T follicular helper cell (primary cell): Measurements from ENCODE around the gene UBAC1.
"Not testable (repeated sequence)": the region's sequence is repeated elsewhere in the genome, so short reads cannot be mapped to it uniquely, and the experiment has no call there.

ENCODE experiments used
- DNase-seq: peaks from one replicate; pipeline ENCODE4 v3.0.0-alpha.2; 2020; ENCODE audit warnings: low read depth

The UBAC1 gene

DNA sequence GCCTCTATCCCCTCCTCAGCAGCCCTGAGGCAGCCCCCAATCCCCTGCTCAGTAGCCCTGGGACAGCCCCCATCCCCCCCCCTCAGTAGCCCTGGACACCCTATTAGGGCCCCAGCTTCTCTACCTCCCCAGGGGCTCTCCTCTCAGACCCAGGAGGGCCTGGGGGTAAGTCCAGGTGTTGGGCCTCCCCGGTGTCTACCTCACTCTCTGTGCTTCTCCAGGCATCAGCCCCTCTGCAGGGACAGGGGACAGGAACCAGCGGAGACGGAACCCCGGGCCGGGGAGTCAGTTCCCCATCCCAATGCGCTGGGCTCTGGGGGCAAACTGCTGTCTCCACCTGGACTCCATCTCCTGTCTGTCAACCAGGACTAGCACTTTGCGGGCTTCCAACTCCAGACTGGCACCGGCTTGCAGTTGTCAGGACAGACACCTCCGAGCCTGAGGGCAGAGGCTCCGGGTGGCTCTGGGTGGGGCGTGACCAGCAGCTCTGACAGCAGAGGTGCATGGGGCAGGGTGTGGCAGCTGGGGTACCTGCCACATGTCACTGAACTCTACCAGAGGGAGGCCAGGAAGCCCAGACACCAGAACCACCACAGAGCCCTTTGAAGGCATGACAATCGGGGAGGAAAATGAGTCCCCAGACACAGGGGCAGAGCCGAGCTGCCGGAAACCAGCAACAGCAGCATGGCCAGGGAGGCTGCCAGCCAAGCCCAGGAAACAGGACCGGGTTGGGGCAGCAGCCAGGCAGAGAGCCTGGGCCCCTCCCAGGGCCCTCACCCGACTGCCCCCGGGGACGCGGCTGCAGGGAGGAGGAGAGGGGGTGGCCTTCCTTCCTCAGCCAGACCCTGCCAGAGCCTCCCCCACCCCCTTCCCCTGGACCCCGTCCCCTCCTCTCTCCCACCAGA is 17.7 kb upstream of the UBAC1 start:
- peak; percentile 40 for DNase-seq

DNA sequence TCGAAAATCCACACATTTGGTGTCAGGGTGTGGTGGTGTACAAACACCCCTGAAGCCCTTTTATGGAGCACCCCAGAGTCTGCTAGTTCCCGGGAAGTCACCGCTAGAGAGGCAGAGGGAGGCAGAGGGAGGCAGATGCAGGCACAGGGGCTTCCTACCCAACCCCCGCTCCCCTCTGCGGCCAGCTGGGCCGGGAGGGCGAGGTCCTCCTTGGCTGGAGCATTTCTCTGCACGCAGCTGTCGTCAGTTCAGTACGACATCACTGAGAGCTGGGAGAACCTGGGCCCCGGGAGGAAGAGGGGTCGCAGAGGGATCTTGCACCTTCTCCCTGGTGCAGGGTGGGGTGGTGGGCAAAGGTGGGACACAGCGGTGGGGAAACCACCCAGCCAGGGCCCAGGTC is 15.8 kb upstream of the UBAC1 start:
- DNase-seq: no peak

DNA sequence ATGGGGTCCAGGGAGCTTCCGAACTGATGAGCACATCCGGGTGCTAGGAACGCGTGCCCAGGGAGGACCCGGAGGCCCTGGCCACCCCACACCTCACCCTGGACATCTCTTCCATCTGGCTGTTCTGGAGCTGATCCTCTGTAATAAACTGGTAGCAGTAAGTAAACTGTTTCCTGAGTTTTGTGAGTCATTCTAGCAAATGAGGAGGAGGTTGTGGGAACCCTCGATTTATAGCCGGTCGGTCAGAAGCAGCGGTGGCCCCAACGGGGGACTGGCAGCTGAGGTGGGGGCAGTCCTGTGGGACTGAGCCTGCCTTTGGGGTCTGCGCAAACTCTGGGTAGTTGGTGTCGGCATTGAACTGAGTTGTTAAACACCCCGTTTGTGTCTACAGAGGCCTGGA is 15.4 kb upstream of the UBAC1 start:
- DNase-seq: no peak

DNA sequence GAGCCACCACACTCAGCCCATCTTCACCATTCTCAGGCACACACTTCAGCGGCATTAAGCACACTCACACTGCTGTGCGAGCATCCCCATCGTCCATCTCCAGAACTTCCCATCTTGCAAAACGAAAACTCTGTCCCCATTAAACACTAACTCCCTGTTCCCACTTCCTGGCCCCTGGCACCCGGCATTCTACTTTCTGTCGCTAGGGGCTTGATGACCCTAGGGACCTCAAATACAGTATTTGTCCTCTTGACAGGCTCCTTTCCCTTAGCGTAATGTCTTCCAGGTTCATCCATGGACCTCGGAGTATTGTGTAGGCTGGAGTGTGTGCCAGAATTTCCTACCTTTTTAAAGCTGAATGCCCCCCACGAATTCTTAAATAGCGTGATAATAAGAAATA is 14.7 kb upstream of the UBAC1 start:
- DNase-seq: no peak

DNA sequence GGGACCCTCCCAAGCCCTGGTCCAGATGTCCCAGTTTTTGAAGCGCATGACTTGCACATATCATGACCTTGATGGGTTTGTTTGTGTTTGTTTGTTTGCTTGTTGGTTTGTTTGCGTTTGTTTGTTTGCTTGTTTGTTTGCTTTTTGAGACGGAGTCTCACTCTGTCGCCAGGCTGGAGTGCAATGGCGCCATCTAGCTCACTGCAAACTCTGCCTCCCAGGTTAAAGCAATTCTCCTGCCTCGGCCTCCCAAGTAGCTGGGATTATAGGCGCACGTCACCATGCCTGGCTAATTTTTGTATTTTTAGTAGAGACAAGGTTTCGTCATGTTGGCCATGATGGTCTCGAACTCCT is 13.0 kb upstream of the UBAC1 start:
- no peak for DNase-seq

DNA sequence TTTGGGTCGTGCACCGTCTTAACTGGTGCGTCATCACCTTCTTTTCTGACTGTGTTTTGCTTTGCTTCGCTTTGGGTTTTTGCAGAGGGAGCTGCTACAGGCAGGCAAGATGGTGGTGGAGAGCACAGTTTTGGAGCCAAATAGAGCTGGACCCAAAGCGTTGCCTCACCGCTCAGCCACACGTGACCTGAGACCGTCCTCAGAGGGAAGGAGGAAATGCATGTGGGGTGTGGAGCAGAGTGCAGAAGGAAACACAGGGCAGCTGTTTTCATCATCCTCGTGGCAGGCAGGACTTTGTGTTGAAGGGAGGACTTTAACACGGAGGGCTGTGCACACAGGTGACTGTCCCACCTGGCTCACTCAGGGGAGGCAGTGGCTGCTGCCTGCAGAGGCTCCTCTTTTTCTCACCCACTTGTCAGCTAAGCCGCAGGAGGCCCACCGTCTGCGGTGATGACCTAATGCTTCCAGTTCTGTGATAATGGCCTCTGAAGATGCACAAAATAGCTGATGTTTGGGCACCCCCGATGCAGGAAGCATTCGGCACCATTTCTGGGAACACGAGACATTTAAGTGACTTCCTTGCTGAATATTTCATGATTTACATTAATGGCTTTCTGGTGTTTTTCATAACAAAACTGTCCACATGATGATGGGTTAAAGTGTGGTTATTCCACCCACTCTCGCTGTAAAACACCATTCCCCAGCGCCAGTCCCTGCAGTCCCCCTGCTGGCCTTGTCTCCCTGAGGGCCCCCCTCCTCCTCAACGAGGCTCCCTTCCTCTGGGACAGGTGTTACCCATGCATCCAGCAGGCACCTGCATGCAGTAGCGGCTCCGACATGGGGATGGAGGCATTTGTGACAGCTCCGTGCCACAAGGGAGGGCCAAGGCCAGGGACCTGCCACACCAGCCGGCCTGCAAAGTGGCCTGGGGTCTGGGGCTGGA is 12.4 kb upstream of the UBAC1 start:
- DNase-seq: no peak

DNA sequence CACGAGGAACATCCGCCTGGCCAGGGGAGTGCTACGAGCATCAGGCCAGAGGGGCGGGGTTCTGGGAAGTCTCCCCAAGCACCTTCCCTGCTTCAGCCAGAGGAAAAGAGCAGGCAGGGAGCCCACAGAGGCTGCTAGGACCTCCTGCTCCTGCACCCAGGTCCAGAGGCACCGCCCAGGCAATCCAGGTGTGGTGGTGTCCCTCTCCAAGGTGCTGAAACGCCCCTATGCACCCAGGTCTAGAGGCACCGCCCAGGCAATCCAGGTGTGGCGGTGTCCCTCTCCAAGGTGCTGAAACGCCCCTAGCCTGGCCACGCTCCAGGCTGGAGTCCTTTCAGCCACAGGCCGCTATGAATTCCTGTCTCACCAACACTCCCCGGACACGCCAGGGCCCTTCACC is 10.7 kb upstream of the UBAC1 start:
- peak; percentile 38 for DNase-seq

DNA sequence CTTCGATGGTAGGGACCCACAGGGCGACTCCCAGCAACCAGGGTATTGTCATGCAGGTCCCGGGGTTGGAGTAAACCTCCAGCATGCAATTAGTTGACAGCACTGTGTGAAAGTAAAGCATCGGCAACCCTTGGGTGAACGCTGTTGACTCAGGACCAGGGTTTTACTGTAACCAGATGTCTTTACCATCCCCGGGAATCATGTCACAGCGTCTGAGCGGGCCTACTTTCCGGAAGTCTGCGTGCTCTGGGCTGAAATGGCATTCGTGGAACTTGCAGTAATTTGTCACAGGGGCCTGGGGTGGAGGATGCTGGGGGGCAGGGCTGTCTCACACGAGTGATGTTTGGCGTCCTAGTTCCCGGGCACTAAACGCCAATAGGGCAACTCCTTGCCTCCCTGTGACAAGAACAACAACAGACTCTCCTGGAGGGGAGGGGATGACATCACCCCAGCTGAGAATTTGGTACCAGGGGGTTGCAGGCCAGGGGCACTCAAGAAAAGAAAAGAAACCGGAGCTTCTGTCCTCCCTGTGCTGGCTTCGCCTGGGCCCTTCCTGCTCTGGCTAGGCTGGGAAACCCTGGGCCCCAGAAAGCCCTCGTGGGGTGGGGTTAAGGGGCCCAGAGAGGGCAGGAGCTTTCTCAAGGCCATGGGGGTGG is 10.1 kb upstream of the UBAC1 start:
- DNase-seq: no peak

DNA sequence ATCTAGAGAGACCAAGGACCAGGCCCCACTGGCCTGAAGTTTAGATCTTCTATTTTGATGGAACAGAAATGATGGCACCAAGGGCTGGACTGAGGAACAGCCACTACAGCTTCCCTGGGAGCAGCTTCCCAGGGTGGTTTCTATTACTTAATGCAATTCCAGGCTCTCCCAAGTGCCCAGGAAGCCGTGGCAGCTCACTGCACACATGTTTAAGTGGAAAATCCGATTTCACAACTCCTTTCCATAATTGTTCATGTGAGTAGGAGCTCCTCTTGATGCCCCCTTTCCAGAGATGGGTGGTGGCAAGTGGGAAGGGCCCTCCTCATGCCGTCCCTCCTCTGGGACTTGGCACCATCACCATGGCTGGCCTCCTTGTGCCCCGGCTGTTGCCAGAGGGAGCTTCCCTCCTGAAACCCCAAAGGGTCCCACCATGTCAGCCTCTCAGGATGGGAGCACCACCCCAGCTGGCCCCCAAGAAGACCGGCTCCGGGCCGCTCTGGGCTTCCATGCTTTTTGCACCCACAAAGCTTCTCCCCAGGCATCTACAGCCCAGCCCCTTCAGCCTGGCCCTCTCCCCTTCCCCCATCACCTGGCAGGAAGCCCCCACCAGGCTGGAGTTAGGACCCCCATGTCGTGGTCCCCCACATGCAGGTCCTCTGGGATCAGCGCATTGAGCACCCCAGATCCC is 9.1 kb upstream of the UBAC1 start:
- DNase-seq: no peak

DNA sequence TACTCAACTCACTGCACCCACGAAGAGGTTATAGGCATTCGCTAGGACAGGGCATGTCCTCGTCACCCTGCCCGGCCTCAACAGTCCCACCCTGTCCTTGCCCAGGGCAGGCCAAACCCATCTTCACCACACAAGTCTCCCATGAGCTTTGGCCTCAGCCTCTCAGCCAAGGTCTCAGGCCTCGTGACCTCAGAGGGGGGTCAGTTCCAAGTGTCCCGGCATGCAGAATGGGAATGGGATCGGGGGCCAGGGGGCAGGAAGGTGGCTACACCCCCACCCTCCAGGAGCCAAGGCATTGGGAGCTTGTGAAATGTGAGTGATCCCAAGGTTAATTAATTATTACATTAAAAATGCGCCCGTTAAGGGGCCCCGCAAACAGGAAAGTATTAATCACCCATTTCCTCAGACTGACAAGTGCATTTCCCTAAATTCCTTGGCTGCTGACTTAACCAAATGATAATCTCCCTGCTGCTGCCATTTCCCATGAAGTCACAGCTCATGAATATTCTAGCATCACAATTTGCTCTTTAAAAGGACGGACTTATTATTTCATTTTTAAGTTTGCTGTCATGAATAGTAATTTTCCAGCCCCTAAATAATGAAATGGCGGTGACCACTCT is 8.0 kb upstream of the UBAC1 start:
- no peak for DNase-seq

DNA sequence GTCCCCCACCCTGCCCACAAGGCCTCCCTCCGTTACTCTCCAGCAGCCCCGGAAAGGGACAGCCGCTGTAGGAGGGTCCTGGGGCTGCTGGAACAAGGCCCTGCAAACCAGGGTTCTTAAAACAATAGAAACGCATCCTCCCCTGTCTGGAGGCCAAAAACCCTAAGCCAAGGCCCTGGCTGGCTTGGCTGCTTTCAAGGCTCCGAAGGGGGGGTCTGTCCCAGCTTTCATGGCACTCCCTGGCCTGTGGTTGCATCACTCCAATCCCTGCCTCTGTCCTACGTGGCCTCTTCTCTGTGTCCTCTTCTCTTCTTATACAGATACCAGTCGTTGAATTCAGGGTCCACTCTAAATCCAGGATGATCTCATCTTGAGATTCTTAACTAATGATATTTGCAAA is 7.4 kb upstream of the UBAC1 start:
- DNase-seq: no peak

DNA sequence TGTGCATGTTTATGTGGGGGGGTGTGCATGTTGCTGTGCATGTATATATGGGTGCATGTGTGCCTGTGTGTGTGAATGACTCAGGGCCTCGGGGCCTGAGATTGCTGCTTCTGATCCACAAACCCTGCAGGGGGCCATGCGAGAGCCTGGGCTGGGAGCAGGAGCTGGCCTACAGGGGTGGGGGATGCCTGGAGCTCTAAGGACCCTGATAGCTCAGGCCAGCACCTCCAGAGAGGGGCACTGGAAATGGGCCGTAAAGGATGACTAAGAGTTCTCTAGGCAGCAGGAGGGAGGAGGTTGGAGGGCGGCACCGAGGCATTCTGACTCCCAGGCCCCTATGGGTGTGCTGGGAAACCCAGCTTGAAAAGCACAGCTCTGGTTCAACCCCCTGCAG is 6.9 kb upstream of the UBAC1 start:
- DNase-seq: no peak

DNA sequence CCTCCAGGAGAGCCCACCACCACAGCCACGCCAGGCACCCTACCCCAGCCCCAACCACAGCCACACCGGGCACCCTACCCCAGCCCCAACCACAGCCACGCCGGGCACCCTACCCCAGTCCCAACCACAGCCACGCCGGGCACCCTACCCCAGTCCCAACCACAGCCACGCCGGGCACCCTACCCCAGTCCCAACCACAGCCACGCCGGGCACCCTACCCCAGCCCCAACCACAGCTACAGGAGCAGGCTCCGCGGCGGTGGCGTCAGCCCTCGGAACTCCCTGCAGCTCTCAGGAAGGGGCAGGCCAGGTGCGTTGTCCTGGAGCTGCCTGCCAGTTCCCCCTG is 5.7 kb upstream of the UBAC1 start:
- DNase-seq: not testable (repeated sequence)

DNA sequence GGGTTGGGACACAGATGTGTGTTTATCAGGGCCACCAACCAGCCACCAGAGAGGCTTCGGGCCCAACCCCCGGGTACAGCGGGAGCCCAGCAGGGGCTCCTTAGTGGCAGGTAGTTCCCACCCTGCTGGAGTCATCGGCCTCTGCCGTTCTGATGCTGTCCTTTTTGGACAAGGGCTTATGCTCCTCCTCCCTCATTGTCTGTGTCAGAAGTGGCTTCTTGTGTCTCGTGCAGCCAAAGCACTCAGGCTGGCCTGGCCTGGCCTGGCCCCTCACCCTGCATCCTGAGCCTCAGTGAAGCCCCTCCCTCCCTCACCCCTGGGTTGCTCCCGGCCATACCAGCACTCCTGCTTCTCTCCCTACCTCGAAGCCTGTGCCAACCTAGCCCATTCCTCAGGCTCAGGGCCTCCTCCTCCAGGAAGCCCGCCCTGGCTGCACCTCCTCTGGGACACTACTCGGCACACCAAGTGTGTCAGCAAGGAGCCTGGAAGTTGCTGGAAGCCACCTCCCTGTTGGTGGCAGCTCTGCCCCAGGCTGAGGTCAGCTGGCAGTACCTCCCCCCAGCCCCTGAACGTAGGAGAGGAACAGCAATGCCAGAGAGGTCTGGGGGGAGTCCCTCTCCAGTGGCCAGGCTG is 4.1 kb upstream of the UBAC1 start:
- DNase-seq: no peak

DNA sequence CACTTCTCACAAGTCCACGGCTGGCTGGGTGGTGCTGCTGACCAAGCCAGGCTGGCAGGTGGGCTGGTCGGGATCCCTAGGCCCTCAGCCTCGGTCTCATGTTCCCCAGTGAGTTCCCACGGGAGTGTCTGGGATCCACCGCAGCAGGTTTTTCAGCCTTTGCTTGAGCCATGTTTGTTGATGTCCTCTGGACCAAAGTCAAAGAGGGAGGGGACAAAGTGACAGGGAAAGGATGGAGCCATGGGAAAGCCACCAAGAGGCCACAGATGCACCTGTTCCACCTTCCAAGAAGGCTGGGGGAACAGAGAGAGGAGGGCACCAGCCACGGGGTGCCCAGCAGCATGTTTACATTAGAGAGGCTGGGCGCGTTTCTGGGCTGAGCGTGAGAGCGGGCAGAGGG is 2.8 kb upstream of the UBAC1 start:
- DNase-seq: no peak

DNA sequence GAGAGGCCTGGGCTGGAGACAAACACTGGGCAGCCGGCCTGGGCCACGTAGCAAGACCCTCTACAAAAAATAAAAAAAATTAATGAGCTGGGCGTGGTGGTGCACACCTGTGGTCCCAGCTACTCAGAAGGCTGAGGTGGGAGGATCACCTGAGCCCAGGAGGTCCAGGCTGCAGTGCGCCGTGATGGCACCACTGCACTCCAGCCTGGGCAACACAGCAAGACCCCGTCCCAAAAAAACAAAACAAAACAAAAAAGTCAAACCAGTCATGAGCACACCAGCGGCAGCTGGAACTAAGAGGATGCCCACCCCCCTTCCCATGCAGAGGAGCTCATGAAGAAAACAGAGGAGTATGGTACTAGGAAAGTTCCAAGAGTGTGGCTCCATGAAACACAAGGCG is 2.2 kb upstream of the UBAC1 start:
- no peak for DNase-seq

DNA sequence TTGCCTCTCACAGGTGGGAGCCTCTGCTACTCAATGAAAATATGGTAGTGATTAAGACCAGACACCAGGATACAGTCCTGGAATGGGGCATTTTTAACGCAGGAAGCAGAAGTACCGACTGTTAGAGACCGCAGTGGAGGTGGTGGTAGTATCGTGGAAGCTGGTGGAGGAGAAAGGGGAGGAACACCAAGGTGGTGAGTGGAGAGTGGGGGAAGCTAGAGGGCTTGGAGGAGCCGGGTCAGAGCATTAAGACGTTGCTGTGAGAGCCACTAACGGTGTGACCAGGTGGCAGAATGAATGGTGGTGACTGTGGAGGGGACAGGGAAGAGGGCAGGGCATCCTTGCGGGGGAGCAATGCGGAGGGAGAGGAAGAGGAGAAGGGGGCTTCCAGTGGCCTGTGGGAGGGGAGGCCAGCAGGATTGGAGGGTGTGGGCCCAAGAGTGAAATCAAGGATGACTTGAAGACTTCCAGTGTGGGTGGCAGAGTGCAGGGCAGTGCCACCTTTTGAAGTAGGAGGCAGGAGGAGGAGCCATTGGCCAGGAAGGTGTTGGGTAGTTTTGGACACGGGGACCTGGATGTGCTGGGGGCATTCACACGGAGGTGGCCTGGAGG is 1.6 kb upstream of the UBAC1 start:
- no peak for DNase-seq

DNA sequence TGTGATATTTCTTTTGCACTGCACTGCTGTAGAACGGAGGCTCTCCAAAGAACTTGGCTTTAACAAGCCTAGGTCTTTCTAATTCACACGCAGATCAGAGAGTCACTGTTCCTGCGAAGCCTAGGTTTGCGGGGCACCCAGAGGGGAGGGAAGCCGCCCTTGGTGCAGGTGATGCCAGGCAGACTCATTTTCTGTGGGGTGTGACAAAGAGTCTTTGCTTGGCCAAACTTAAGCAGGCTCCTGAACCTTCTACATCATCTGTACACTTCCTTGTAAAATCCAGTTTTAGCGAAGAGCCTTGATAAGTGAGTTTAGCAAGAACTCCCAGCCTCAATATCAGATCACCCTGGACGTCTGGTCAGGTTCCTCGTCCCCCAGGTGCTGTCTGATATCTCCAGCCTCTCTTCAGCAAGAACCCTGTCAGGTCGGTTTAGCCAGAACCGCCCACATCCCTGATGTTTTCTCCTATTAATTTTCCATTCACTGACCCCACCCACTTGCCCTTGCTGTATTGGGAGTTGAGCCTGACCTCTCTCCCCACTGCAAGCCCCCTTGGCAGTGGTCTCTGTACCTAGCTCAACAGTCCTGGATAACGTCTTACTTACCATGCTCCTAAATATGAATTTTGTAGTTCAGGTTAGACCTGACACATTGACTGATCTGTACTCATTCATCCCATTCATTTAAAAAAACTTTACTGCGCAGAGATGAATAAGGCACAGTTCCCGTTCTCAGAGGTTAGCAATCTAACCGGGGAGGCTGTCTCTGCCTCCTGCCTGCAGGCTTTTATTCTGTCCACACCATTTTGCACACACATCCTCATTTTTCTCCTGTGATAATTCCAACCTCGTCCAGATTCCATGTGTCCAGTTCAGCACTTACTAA is 880 bp upstream of the UBAC1 start:
- no peak for DNase-seq

DNA sequence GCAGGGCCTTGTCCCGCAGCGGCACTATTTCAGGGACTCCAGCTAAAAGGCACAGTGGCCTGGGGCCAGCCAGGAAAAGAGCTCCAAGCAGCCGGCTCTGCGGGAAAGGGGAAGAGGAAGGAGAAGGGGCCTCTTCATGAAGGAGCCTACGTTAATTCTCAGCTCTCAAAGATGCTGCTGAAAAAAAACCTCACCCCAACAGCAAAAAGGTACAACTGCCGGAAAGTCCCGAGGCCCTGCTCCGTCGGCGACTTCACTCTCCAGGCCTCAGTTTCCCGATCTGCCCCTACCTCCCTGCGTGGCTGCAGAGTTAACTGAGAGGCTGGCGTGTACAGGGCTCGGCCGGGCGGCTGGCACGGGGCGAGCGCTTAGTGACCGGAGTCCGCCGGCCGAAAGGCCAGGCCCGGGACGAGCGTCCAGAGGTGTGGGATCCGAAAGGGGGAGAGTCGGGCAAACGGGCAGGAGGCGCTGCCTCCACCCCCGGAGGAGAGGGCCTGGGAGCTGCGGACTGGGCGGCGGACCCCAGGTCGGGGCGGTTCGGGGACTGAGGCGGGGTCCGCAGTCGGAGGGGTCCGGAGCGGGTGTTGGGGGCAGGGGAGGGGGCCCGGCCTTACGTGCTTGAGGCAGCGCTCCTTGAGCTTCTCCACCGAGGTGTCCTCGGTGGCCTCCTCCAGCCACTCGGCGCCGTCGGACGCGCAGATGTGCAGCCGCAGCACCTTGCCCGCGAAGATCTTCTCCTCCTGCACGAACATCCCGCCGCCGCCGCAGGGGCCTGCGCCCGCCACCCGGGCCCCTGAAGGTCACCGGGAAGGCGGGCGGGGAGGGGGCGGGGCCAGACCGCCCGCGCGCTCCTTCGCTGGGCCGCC is 529 bp downstream of the UBAC1 start:
- DNase-seq: no peak
